HepG2 (cell line): ENCODE measurements around the gene ZG16B. TPM values are rescaled to one million over a fixed set of nuclear protein-coding genes. Genes with fewer than 3 reads are reported as not detected.

ENCODE experiments used
- BRCA1 ChIP-seq: sonication (generic); formaldehyde crosslinking; IDR thresholded peaks from 2 replicates; pipeline ENCODE4 v1.4.0; 2020; ENCODE audit warnings: missing genetic modification reagents
- CHD4 ChIP-seq: fragments of 200-600 bp; sonication (generic); IDR thresholded peaks from 2 replicates; pipeline ENCODE4 v1.7.0; 2017; ENCODE audit warnings: mild to moderate bottlenecking, low read length, borderline replicate concordance
- HNRNPL ChIP-seq: fragments of 200-400 bp; formaldehyde crosslinking; IDR thresholded peaks from 2 replicates; pipeline ENCODE4 v1.6.1; 2017; ENCODE audit warnings: mild to moderate bottlenecking, low read depth, low read length
- HNRNPUL1 ChIP-seq: fragments of 200-400 bp; formaldehyde crosslinking; IDR thresholded peaks from 2 replicates; pipeline ENCODE4 v1.6.1; 2017; ENCODE audit warnings: low read depth, mild to moderate bottlenecking, low read length, moderate library complexity
- IKZF5 ChIP-seq: IDR thresholded peaks from 2 replicates; pipeline ENCODE4 v1.6.1; 2018; ENCODE audit warnings: missing genetic modification reagents, mild to moderate bottlenecking, missing compliant biosample characterization
- REXO4 ChIP-seq: sonication (generic); formaldehyde crosslinking; IDR thresholded peaks from 2 replicates; pipeline ENCODE4 v1.8.0; 2022; ENCODE audit warnings: missing genetic modification reagents, mild to moderate bottlenecking, borderline replicate concordance
- RFX5 ChIP-seq: IDR thresholded peaks from 2 replicates; pipeline ENCODE4 v1.6.1; 2011; ENCODE audit warnings: low read depth, low read length, improper control_type of control experiment
- RFXAP ChIP-seq: sonication (generic); formaldehyde crosslinking; IDR thresholded peaks from 2 replicates; pipeline ENCODE4 v1.4.0; 2020; ENCODE audit warnings: missing genetic modification reagents, borderline replicate concordance
- RXRB ChIP-seq: IDR thresholded peaks from 2 replicates; pipeline ENCODE4 v1.6.1; 2016; ENCODE audit warnings: borderline replicate concordance, missing genetic modification reagents, missing compliant biosample characterization
- SRY ChIP-seq: sonication (generic); formaldehyde crosslinking; IDR thresholded peaks from 2 replicates; pipeline ENCODE4 v1.8.0; 2022; ENCODE audit warnings: mild to moderate bottlenecking, missing genetic modification reagents
- ZNF33B ChIP-seq: sonication (generic); formaldehyde crosslinking; IDR thresholded peaks from 2 replicates; pipeline ENCODE4 v1.5.1; 2020; ENCODE audit warnings: mild to moderate bottlenecking, missing genetic modification reagents
- ZNF775 ChIP-seq: sonication (generic); formaldehyde crosslinking; IDR thresholded peaks from 2 replicates; pipeline ENCODE4 v1.4.0; 2020; ENCODE audit warnings: missing genetic modification reagents, mild to moderate bottlenecking, moderate library complexity, borderline replicate concordance
- polyA plus RNA-seq, 8 experiments: library from polyadenylated mRNA; depleted of rRNA in 3 of 8; stranded (reverse) in 7 of 8; unstranded in 1 of 8; fragments of >200 nt; fragmentation: Illumina TruSeq in 4 of 8; extraction: Trizol in 4 of 8; gene quantifications; 2 replicates each; pipeline versions ENCODE4 v1.2.1 to v1.2.3, GENCODE V29; 2011 to 2016; ENCODE audit warnings: low read depth in 4 of 8, missing spikeins in 1 of 8, mixed read lengths in 1 of 8; ENCODE audit not compliant: insufficient read depth in 1 of 8
- total RNA-seq, 5 experiments: library from RNA; depleted of rRNA; stranded (reverse); fragments of >200 nt; fragmentation: Illumina TruSeq; extraction: Trizol; gene quantifications; 2 replicates each; pipeline ENCODE4 v1.2.3, GENCODE V29; 2016; ENCODE audit warnings: low read depth in 1 of 5
- TF ChIP-seq, protein P1 (sequence below): sonication (generic); formaldehyde crosslinking; IDR thresholded peaks from 2 replicates; pipeline ENCODE4 v1.4.0; 2020; ENCODE audit warnings: missing genetic modification reagents
- TF ChIP-seq, protein P2 (sequence below): sonication (generic); formaldehyde crosslinking; conservative IDR thresholded peaks from 2 replicates; pipeline ENCODE4 v1.8.0; 2022; ENCODE audit warnings: low read depth, missing genetic modification reagents
- TF ChIP-seq, protein P3 (sequence below): sonication (generic); formaldehyde crosslinking; conservative IDR thresholded peaks from 2 replicates; pipeline ENCODE4 v1.8.1; 2023; ENCODE audit warnings: missing genetic modification reagents
- TF ChIP-seq, protein P4 (sequence below): sonication (generic); formaldehyde crosslinking; IDR thresholded peaks from 2 replicates; pipeline ENCODE4 v1.5.0; 2020; ENCODE audit warnings: missing genetic modification reagents

The ZG16B gene
- total and polyA plus RNA-seq, 2 of the 13 experiments (the other 11 are each of a cell fraction or from before 2014, with no cell fraction given), result 1.5 to 11.3 TPM

DNA sequence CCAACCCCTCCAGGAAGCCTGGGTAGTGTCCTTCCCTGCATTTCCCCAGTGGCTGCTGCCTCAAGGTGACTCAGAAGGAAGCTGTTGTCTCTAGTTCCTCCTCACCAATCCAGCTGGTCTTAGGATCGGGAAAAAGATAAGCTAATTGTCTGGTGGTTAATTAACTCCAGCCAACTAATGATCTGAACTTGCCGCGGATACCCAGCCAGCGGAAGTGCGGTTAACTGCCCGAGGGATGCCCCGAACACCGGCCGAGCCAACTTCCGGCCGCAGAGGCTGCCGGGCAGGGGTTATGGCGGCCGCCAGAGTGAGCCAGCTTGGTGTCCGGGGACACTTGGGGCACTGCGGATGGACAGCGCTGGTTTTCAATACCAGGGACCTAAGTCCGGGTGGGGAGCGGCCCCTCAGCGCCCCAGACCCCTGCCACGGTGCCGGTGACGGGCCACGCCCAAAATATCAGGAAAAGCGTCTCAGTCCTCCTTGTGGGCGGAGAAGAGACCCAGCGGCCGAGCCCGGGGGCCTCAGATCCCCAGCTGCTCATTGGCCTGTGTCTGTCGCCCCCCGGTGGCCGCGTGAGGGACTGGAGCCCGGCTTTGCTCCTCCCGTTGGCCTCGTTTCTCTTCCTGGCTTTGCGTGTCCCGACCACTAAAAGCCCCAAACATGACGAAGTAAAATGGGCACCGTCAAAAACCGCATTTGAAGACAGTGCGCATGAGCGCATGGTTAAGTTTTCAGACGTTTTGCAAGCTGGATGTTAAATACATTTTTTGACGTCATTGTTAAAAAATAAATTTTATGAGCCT lies 38.1 kb downstream of the ZG16B start (continued):
- TF ChIP-seq HNRNPUL1 (no peak), ZNF33B (CRISPR knock-in tag) (0 out of 2 replicates have a peak, but pooled peaks have one; percentile 25), ZNF775 (no peak), CHD4 (no peak), RFX5 (no peak), HNRNPL (peak; percentile 69; the same call in 1 of the 2 replicates), REXO4 (no peak), IKZF5 (CRISPR knock-in tag) (peak; percentile 80), RXRB (CRISPR knock-in tag) (no peak; the same call in none of the 2 replicates), SRY (CRISPR knock-in tag) (no peak; the same call in 1 of the 2 replicates), RFXAP (CRISPR knock-in tag) (peak; percentile 76; the same call in 1 of the 2 replicates), BRCA1 (CRISPR knock-in tag) (no peak)
- TF ChIP-seq, protein P1, sequence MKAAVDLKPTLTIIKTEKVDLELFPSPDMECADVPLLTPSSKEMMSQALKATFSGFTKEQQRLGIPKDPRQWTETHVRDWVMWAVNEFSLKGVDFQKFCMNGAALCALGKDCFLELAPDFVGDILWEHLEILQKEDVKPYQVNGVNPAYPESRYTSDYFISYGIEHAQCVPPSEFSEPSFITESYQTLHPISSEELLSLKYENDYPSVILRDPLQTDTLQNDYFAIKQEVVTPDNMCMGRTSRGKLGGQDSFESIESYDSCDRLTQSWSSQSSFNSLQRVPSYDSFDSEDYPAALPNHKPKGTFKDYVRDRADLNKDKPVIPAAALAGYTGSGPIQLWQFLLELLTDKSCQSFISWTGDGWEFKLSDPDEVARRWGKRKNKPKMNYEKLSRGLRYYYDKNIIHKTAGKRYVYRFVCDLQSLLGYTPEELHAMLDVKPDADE, result no peak
- TF ChIP-seq, protein P2, sequence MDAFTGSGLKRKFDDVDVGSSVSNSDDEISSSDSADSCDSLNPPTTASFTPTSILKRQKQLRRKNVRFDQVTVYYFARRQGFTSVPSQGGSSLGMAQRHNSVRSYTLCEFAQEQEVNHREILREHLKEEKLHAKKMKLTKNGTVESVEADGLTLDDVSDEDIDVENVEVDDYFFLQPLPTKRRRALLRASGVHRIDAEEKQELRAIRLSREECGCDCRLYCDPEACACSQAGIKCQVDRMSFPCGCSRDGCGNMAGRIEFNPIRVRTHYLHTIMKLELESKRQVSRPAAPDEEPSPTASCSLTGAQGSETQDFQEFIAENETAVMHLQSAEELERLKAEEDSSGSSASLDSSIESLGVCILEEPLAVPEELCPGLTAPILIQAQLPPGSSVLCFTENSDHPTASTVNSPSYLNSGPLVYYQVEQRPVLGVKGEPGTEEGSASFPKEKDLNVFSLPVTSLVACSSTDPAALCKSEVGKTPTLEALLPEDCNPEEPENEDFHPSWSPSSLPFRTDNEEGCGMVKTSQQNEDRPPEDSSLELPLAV (CRISPR knock-in tag), result no peak
- TF ChIP-seq, protein P3, sequence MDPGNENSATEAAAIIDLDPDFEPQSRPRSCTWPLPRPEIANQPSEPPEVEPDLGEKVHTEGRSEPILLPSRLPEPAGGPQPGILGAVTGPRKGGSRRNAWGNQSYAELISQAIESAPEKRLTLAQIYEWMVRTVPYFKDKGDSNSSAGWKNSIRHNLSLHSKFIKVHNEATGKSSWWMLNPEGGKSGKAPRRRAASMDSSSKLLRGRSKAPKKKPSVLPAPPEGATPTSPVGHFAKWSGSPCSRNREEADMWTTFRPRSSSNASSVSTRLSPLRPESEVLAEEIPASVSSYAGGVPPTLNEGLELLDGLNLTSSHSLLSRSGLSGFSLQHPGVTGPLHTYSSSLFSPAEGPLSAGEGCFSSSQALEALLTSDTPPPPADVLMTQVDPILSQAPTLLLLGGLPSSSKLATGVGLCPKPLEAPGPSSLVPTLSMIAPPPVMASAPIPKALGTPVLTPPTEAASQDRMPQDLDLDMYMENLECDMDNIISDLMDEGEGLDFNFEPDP (CRISPR knock-in tag), result no peak
- TF ChIP-seq, protein P4, sequence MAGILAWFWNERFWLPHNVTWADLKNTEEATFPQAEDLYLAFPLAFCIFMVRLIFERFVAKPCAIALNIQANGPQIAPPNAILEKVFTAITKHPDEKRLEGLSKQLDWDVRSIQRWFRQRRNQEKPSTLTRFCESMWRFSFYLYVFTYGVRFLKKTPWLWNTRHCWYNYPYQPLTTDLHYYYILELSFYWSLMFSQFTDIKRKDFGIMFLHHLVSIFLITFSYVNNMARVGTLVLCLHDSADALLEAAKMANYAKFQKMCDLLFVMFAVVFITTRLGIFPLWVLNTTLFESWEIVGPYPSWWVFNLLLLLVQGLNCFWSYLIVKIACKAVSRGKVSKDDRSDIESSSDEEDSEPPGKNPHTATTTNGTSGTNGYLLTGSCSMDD (CRISPR knock-in tag), result no peak
